NCI-H226 (cell line): ENCODE measurements around the gene NOS1AP.

Experiments used
- DNase-seq: peaks from one replicate; pipeline ENCODE4 v3.0.0-alpha.2; 2015

NOS1AP gene

GRCh38 chr1:162224267-162224666 is 154.8 kb downstream of the NOS1AP start:
- DNase-seq, result no peak

GRCh38 chr1:162228586-162228985 is 159.1 kb downstream of the NOS1AP start:
- DNase-seq, result no peak

- DNase-seq, result no peak
These were observed 160.1 kb downstream of the NOS1AP start for GRCh38 chr1:162229549-162229948.

- DNase-seq, result peak; percentile 45
These were observed 160.6 kb downstream of the NOS1AP start for GRCh38 chr1:162230096-162230495.

- no peak for DNase-seq
These were observed 161.0 kb downstream of the NOS1AP start for GRCh38 chr1:162230517-162230916.

- no peak for DNase-seq
These were observed 162.7 kb downstream of the NOS1AP start for GRCh38 chr1:162232034-162232711.

GRCh38 chr1:162233066-162233465 is 163.6 kb downstream of the NOS1AP start:
- DNase-seq, result no peak

- DNase-seq, result no peak
These were observed 164.4 kb downstream of the NOS1AP start for GRCh38 chr1:162233937-162234336.

GRCh38 chr1:162234571-162234970 is 165.1 kb downstream of the NOS1AP start:
- DNase-seq, result no peak

- DNase-seq, result peak; percentile 57
These were observed 165.8 kb downstream of the NOS1AP start for GRCh38 chr1:162235241-162235800.

GRCh38 chr1:162236201-162236600 is 166.7 kb downstream of the NOS1AP start:
- no peak for DNase-seq

GRCh38 chr1:162236618-162237017 is 167.1 kb downstream of the NOS1AP start:
- no peak for DNase-seq

GRCh38 chr1:162240577-162240976 is 171.1 kb downstream of the NOS1AP start:
- DNase-seq, result no peak

GRCh38 chr1:162242804-162243203 is 173.3 kb downstream of the NOS1AP start:
- DNase-seq, result no peak

GRCh38 chr1:162248854-162249535 is 179.5 kb downstream of the NOS1AP start:
- DNase-seq, result peak; percentile 15

- no peak for DNase-seq
These were observed 180.7 kb downstream of the NOS1AP start for GRCh38 chr1:162250004-162250730.

GRCh38 chr1:162251102-162251501 is 181.6 kb downstream of the NOS1AP start:
- DNase-seq, result no peak

- DNase-seq, result peak; percentile 76
These were observed 182.7 kb downstream of the NOS1AP start for GRCh38 chr1:162252214-162252613.

- DNase-seq, result no peak
These were observed 184.3 kb downstream of the NOS1AP start for GRCh38 chr1:162253790-162254189.

GRCh38 chr1:162256287-162256686 is 186.8 kb downstream of the NOS1AP start:
- DNase-seq, result no peak

- peak; percentile 3 for DNase-seq
These were observed 188.9 kb downstream of the NOS1AP start for GRCh38 chr1:162258394-162258793.

- no peak for DNase-seq
These were observed 190.5 kb downstream of the NOS1AP start for GRCh38 chr1:162259894-162260455.

- DNase-seq, result no peak
These were observed 194.6 kb downstream of the NOS1AP start for GRCh38 chr1:162264108-162264507.
